ENCODE results near the gene CNOT2. TPM values are rescaled to one million over a fixed set of nuclear protein-coding genes. Genes with fewer than 3 reads are reported as not detected.

Gene CNOT2
- total and polyA plus RNA-seq, 2 donors (not counting 3 experiments of a cell fraction or from before 2014, with no cell fraction given) = 52.2 to 79.7 TPM

DNA sequence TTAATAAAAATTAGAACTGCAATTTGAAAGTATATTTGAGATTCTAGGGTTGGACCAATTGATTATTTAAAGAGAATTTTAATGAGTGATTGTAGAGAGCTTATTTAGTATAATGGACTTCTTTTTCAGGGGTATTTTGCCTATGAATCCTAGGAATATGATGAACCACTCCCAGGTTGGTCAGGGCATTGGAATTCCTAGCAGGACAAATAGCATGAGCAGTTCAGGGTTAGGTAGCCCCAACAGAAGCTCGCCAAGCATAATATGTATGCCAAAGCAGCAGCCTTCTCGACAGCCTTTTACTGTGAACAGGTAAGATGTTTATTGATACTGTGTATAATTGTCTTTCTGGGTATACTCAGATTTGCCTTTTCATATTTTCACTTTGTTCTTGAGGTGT is 86.9 kb downstream of the CNOT2 start:
- ChIA-PET CTCF (interaction anchor here (1.4 kb wide), 1 partner anchor 430 kb away, joined by 4 read pairs; no protein-coding TSS in a partner anchor), POLR2A (no interaction called here)
- H3K9me1 ChIP-seq (replicated peaks; ENCODE audit: control insufficient read depth, extremely low read depth, insufficient read depth, low read length) = no peaks in the 10 kb centered on the region
- H3K4me2 ChIP-seq (ENCODE audit: insufficient read depth, low read length) = no peak overlapping the region
- no peak overlapping the region for H2AFZ ChIP-seq (ENCODE audit: low read depth, low read length)
- H4K20me1 ChIP-seq (replicated peaks; ENCODE audit: control insufficient read depth, extremely low read depth, insufficient read depth, low read length) = peaks cover 6% of the 10 kb centered on the region
- H3K79me2 ChIP-seq (ENCODE audit: control insufficient read depth, insufficient read depth, low read length) = peaks cover 11% of the 10 kb centered on the region
- H3K9ac ChIP-seq (replicated peaks; ENCODE audit: extremely low read depth, insufficient read depth, low read length) = no peak overlapping the region
- no peaks in the 10 kb centered on the region for H3K27me3 ChIP-seq (ENCODE audit: control insufficient read depth in 2 of 2, insufficient read depth in 2 of 2, low read length in 2 of 2)
- FAIRE-seq (no peak), DNase-seq (ENCODE audit: low read depth, low spot score) (no peak)
- no peak overlapping the region for H3K27ac ChIP-seq (ENCODE audit: insufficient read depth, low read depth, low read length)
- TF ChIP-seq EZH2 (IDR thresholded peaks at IDR 0.05; ENCODE audit: borderline replicate concordance, low read depth, low read length, severe bottlenecking) = no peak
- TF ChIP-seq POLR2AphosphoS5 (IDR thresholded peaks at IDR 0.05; ENCODE audit: insufficient read depth, low read depth, low read length) = no peak
- TF ChIP-seq JUN (IDR thresholded peaks at IDR 0.05; ENCODE audit: borderline replicate concordance, insufficient read depth, insufficient read length, low read depth) = no peak
- no peak for TF ChIP-seq MYC (IDR thresholded peaks at IDR 0.05; ENCODE audit: low read depth, low read length)
- TF ChIP-seq, protein P1, sequence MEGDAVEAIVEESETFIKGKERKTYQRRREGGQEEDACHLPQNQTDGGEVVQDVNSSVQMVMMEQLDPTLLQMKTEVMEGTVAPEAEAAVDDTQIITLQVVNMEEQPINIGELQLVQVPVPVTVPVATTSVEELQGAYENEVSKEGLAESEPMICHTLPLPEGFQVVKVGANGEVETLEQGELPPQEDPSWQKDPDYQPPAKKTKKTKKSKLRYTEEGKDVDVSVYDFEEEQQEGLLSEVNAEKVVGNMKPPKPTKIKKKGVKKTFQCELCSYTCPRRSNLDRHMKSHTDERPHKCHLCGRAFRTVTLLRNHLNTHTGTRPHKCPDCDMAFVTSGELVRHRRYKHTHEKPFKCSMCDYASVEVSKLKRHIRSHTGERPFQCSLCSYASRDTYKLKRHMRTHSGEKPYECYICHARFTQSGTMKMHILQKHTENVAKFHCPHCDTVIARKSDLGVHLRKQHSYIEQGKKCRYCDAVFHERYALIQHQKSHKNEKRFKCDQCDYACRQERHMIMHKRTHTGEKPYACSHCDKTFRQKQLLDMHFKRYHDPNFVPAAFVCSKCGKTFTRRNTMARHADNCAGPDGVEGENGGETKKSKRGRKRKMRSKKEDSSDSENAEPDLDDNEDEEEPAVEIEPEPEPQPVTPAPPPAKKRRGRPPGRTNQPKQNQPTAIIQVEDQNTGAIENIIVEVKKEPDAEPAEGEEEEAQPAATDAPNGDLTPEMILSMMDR (IDR thresholded peaks at IDR 0.05; ENCODE audit: extremely low read depth in 1 of 2, insufficient read depth in 1 of 2, low read depth in 1 of 2, low read length in 2 of 2) = no peak
- no peak for TF ChIP-seq MAX (IDR thresholded peaks at IDR 0.05; ENCODE audit: insufficient read depth, insufficient read length)
- no peak for TF ChIP-seq POLR2A (IDR thresholded peaks at IDR 0.05; ENCODE audit: low read depth, low read length)
- no peak for TF ChIP-seq FOS (IDR thresholded peaks at IDR 0.05; ENCODE audit: borderline replicate concordance, insufficient read depth, low read length)
- TF ChIP-seq GATA2 (IDR thresholded peaks at IDR 0.05; ENCODE audit: insufficient read depth, insufficient read length, low read depth, low read length) = no peak
- dilution Hi-C loops (cut with MboI; ENCODE audit: extremely low pct_ligation_motif_present, low sequenced_read_pairs) (no loop called here), intact Hi-C loops (cut with micrococcal nuclease) (loop anchor here (10.0 kb wide), 1 partner anchor 285 kb away; no protein-coding TSS in a partner anchor)
- no peaks in the 10 kb centered on the region for H3K9me3 ChIP-seq (replicated peaks; ENCODE audit: control insufficient read depth, insufficient read depth, low read length)
- H3K36me3 ChIP-seq (ENCODE audit: control insufficient read depth in 2 of 2, extremely low read depth in 1 of 2, insufficient read depth in 2 of 2, low read length in 2 of 2) = peaks cover 0 to 3% of the 10 kb centered on the region in 2 experiments
- peaks cover 5% of the 10 kb centered on the region for H3K4me1 ChIP-seq (ENCODE audit: control insufficient read depth, extremely low read depth, insufficient read depth, low read length)
- no TSS peak for BruUV-seq (replicated peaks)
- no peak overlapping the region for H3K4me3 ChIP-seq (replicated peaks in 1 of 3; ENCODE audit: insufficient read depth in 1 of 3, low read depth in 1 of 3, low read length in 3 of 3)

Measured in endothelial cell of umbilical vein (primary cell).